IPS-20b (cell line): ENCODE measurements around the gene ZNF618.
A peak's percentile ranks its signal among the peaks of the same experiment; 100 is the strongest.

Experiments used
- H3K27ac ChIP-seq: one replicate; pipeline ENCODE4 v1.5.1; 2013; ENCODE audit warnings: low read length
- H3K27me3 ChIP-seq: 2 replicates; pipeline ENCODE4 v1.6.1; 2013; ENCODE audit warnings: mild to moderate bottlenecking, low read length, inconsistent platforms; ENCODE audit not compliant: insufficient read depth
- H3K36me3 ChIP-seq: 2 replicates; pipeline ENCODE4 v1.6.1; 2013; ENCODE audit warnings: low read depth, mild to moderate bottlenecking, inconsistent platforms, low read length, moderate library complexity; ENCODE audit not compliant: insufficient read depth
- H3K4me1 ChIP-seq: 2 replicates; pipeline ENCODE4 v1.6.1; 2013; ENCODE audit warnings: mild to moderate bottlenecking, control low read depth, inconsistent platforms, low read length, moderate library complexity; ENCODE audit not compliant: insufficient read depth
- H3K4me3 ChIP-seq: 2 replicates; pipeline ENCODE4 v1.5.1; 2013; ENCODE audit warnings: mild to moderate bottlenecking, low read length, inconsistent platforms
- H3K9ac ChIP-seq: 2 replicates; pipeline ENCODE4 v1.6.1; 2013; ENCODE audit warnings: low read depth, mild to moderate bottlenecking, inconsistent platforms, low read length, moderate library complexity
- H3K9me3 ChIP-seq: 2 replicates; pipeline ENCODE4 v1.6.1; 2013; ENCODE audit warnings: mild to moderate bottlenecking, low read depth, low read length, inconsistent platforms; ENCODE audit not compliant: insufficient read depth

Gene ZNF618

DNA sequence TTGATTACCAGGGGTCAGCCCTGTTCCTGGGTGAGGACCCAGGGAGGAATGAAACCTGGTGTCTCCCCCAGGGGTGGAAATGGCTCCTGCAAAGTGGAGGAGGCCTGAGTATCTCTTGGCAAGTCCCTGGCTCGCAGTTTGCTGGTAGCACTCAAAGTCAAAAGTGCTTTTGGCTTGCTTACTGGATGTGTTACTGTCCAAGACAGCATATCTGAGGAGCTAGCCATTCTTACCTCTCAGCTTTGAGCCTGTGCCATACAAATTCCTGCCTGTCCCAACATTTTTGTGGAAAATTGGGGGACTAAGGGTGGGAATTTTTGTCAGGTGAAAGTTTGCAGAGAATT, 9.9 kb downstream of the ZNF618 start:
- Histone ChIP-seq H3K36me3 (peaks cover 14% of the 10 kb centered on the region; the same call in 1 of the 2 replicates), H3K4me1 (peaks cover 22% of the 10 kb centered on the region), H3K9ac (peak overlapping the region; percentile 34; the same call in 1 of the 2 replicates), H3K27ac (no peak overlapping the region), H3K9me3 (peaks cover 8% of the 10 kb centered on the region; the same call in 1 of the 2 replicates), H3K27me3 (no peaks in the 10 kb centered on the region), H3K4me3 (no peak overlapping the region)

DNA sequence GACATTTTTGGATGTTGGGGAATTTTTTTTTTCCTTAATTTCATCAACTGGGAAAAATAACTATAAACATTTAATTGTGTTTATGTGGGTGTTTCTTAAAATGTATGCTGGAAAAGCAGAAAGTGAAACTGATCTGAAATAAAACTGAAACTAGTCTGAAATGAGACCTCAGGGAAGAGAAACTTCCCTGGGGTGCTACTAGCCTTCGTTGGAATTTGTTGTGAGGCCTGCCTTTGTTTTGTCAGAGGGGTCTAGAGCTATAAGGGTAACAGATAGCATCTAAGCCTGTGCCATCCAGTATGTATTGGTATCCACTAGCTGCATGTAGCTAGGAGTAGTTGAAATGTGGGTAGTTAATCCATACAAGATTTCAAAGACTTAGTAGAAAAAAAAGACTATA, 10.4 kb downstream of the ZNF618 start:
- H3K36me3 ChIP-seq = peaks cover 14% of the 10 kb centered on the region; the same call in 1 of the 2 replicates
- peak overlapping the region; percentile 34; the same call in 1 of the 2 replicates for H3K9ac ChIP-seq
- no peaks in the 10 kb centered on the region for H3K27me3 ChIP-seq
- no peak overlapping the region for H3K4me3 ChIP-seq
- H3K9me3 ChIP-seq = peaks cover 9% of the 10 kb centered on the region; the same call in 1 of the 2 replicates
- H3K27ac ChIP-seq = no peak overlapping the region
- H3K4me1 ChIP-seq = peaks cover 22% of the 10 kb centered on the region

DNA sequence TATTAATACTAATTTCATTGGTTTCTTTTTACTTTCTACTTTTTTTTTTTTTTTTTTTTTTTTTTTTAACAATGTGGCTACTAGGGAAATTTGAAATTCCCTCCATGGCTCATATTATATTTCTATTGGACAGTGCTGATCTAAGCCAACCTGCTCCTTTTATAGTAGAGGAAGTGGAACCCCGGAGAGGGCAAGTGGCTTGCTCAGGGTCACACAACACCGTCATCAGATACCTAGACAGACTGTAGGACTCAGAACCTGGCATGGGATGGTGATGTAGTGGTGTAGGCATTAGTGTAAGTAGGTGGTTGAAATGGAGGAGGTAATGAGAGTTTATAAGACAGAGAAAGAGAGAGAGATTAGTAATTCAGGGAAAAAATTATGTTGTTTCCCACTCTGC, 10.8 kb downstream of the ZNF618 start:
- H3K9me3 ChIP-seq = peaks cover 9% of the 10 kb centered on the region; the same call in 1 of the 2 replicates
- peaks cover 22% of the 10 kb centered on the region for H3K4me1 ChIP-seq
- no peak overlapping the region for H3K27ac ChIP-seq
- H3K4me3 ChIP-seq = 0 out of 2 replicates have a peak overlapping the region, but pooled peaks have one; percentile 2
- no peaks in the 10 kb centered on the region for H3K27me3 ChIP-seq
- no peak overlapping the region for H3K9ac ChIP-seq
- peaks cover 14% of the 10 kb centered on the region; the same call in 1 of the 2 replicates for H3K36me3 ChIP-seq

DNA sequence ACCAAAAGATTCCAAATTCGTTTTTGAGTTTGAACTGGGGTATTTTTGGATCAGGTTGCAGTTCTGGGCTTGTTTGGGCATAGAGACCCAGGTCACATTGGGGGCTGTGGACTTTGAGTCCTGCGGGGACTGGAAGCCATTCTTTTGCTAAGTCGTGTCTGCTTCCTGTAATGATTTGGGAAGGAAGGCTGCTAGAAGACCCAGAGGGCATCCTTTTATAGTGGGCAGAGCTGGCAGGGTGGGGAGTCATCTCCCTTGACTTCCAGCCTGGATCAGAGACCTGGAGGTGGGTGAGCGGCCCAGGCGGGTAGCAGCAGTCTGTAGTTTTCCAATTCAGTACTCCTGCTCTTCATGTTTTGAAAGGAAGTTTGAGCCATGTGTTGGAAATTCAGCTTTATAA, 11.3 kb downstream of the ZNF618 start:
- H3K9ac ChIP-seq = no peak overlapping the region
- no peak overlapping the region for H3K27ac ChIP-seq
- H3K27me3 ChIP-seq = no peaks in the 10 kb centered on the region
- H3K4me3 ChIP-seq = 0 out of 2 replicates have a peak overlapping the region, but pooled peaks have one; percentile 2
- peaks cover 22% of the 10 kb centered on the region for H3K4me1 ChIP-seq
- H3K9me3 ChIP-seq = peaks cover 9% of the 10 kb centered on the region; the same call in 1 of the 2 replicates
- peaks cover 14% of the 10 kb centered on the region; the same call in 1 of the 2 replicates for H3K36me3 ChIP-seq

DNA sequence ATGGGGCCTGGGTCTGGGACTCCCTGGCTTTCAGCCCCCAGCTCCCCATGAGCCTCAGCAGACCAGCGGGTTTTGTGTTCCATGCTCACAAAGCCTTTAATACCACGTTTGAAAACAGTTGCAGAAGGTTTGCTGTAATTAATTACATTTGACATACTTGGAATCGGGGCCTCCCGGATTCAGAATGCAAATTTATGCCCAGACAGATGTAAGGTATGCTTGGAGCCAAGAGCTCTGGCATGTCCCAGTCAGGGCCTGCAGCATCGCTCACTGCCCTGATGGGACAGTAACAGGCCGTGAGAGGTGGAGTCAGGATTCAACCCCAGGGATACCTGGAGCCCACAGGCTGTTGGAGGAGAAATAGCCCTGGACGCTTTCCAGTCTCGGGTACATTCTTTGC, 12.2 kb downstream of the ZNF618 start:
- H3K4me3 ChIP-seq = no peak overlapping the region
- H3K9ac ChIP-seq = no peak overlapping the region
- H3K9me3 ChIP-seq = peaks cover 9% of the 10 kb centered on the region; the same call in 1 of the 2 replicates
- H3K27ac ChIP-seq = no peak overlapping the region
- H3K27me3 ChIP-seq = no peaks in the 10 kb centered on the region
- H3K4me1 ChIP-seq = peaks cover 22% of the 10 kb centered on the region
- peaks cover 14% of the 10 kb centered on the region; the same call in 1 of the 2 replicates for H3K36me3 ChIP-seq

DNA sequence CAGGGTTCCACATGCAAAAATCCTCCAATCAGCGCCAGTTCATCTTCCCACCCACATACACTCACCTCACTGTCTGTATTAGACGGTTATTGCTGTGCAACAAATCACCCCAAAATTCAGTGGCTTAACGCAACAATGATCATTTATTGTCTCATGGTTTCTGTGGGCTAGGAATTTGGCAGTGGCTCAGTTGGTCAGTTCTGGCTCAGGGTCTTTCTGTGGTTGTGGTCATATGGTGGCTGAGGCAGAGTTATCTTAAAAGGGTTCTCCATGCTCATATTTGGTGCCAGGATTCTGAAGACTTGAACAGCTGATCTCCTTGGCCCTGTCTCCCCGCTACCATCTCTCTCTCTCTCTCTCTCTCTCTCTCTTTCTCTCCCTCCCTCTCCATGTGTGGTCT, 12.9 kb downstream of the ZNF618 start:
- no peaks in the 10 kb centered on the region for H3K27me3 ChIP-seq
- peaks cover 9% of the 10 kb centered on the region; the same call in 1 of the 2 replicates for H3K9me3 ChIP-seq
- H3K27ac ChIP-seq = no peak overlapping the region
- no peak overlapping the region for H3K9ac ChIP-seq
- H3K36me3 ChIP-seq = peaks cover 14% of the 10 kb centered on the region; the same call in 1 of the 2 replicates
- H3K4me3 ChIP-seq = no peak overlapping the region
- H3K4me1 ChIP-seq = peaks cover 22% of the 10 kb centered on the region

DNA sequence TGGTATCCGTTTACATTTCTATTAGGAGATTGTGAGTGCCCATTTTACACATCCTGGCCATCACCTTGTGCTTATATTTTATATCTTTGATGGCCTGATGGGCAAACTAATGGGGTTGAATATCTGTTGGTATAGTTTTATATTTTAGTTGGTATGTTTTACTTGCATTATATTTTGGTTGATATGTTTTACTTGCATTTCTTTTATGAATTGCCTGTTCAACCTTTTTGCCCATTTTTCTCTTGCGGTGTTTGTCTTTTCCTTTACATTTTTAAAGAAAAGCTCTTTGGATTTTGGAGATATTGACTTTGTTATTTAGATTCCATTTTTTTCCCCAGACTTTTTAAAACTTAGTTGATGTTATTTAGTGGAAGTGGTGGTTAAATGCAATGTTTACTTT, 14.6 kb downstream of the ZNF618 start:
- no peak overlapping the region for H3K4me3 ChIP-seq
- H3K9me3 ChIP-seq = peaks cover 9% of the 10 kb centered on the region; the same call in 1 of the 2 replicates
- H3K27ac ChIP-seq = no peak overlapping the region
- no peak overlapping the region for H3K9ac ChIP-seq
- peaks cover 14% of the 10 kb centered on the region; the same call in 1 of the 2 replicates for H3K36me3 ChIP-seq
- peaks cover 19% of the 10 kb centered on the region for H3K4me1 ChIP-seq
- H3K27me3 ChIP-seq = no peaks in the 10 kb centered on the region

DNA sequence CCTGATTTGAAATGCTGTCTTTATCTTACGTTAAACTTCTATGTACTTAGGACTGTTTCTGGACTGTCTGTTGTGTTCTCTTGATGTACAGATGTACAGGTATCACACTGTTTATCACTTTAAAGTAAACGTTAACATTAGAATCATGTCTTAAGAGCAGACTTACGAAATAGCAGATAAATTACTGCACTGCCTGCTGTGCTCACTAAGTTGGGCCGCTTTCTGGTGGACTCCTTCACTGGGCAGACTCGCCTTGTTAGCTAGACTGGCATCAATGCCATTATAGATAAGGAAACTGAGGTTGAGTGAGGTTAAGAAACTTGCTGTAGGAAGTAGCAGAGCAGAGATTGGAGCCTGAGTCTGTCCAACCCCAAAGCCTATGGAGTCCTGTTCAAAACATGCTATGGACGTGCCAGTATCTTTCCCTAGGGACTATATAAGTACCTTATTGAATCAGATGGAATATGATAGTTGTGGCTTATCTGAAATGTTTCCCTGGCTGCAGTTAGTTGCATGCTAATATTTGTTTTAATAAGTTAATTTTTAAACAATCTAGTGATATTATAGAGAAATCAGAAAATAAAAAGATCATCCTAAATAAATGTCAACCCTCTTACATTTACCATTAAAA, 16.9 kb downstream of the ZNF618 start:
- Histone ChIP-seq H3K36me3 (peaks cover 14% of the 10 kb centered on the region; the same call in 1 of the 2 replicates), H3K9me3 (peaks cover 9% of the 10 kb centered on the region; the same call in 1 of the 2 replicates), H3K4me1 (peaks cover 1% of the 10 kb centered on the region), H3K27me3 (no peaks in the 10 kb centered on the region), H3K4me3 (no peak overlapping the region), H3K9ac (no peak overlapping the region), H3K27ac (no peak overlapping the region)

DNA sequence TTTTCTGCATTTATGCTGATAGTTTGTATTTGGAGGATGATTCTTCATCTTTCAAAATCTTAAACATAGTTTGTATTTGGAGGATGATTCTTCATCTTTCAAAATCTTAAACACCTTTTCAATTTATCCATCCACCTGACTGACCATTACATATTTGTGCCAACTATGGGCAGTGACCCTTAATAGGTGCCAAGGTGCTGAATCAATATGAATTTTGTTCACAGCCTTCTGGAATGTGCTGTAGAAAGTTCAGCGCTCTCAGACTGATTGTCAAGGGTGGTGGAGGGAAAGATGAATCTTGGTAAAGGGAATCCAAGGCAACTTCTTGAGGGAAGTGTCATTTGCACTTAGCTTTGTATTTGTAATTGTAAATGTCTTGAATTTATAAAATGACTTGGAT, 18.1 kb downstream of the ZNF618 start:
- peaks cover 9% of the 10 kb centered on the region; the same call in 1 of the 2 replicates for H3K9me3 ChIP-seq
- H3K4me1 ChIP-seq = no peaks in the 10 kb centered on the region
- no peak overlapping the region for H3K9ac ChIP-seq
- H3K4me3 ChIP-seq = no peak overlapping the region
- no peaks in the 10 kb centered on the region for H3K27me3 ChIP-seq
- peaks cover 14% of the 10 kb centered on the region; the same call in 1 of the 2 replicates for H3K36me3 ChIP-seq
- H3K27ac ChIP-seq = no peak overlapping the region

DNA sequence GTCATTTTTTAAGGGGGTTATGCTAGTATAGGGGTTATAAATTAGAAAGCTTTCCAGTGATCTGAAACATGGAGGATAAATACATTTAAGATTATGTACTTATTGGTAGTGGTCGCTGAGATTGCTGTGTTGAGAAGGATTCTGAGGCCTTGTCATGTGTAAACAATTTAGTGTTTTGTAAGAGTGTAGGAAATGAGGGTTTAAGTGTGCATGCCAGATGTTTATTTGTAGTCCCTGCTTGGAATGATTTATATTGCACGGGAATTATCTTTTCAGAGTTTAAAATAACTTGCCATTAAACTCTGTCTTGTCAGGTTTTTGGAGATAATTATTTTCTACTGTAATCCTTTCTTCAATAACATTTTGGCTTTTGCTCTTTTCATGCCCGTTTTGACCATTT, 19.4 kb downstream of the ZNF618 start:
- Histone ChIP-seq H3K9me3 (peaks cover 5% of the 10 kb centered on the region; the same call in 1 of the 2 replicates), H3K27ac (no peak overlapping the region), H3K27me3 (no peaks in the 10 kb centered on the region), H3K4me3 (no peak overlapping the region), H3K4me1 (no peaks in the 10 kb centered on the region), H3K9ac (no peak overlapping the region), H3K36me3 (peaks cover 3% of the 10 kb centered on the region; the same call in 1 of the 2 replicates)

DNA sequence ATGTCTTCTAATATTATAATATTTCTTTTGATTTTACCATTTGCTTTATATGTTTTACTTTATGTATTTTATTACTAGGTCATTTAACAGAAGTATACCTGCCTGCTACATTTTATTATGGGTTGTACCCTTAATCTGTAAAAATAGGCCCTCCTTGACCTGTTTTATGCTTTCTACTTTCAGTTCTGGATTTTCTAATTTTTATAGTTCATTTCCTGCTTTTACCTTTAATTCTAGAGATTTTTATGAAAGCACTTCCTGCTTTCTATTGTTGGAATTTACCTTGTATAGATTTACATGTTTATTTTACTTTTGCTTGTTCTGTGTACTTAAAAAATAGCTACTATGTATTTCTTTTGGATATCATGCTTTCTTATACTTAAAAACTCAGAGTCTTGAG, 20.6 kb downstream of the ZNF618 start:
- Histone ChIP-seq H3K9ac (no peak overlapping the region), H3K27ac (no peak overlapping the region), H3K27me3 (no peaks in the 10 kb centered on the region), H3K36me3 (no peaks in the 10 kb centered on the region), H3K9me3 (no peaks in the 10 kb centered on the region), H3K4me1 (no peaks in the 10 kb centered on the region), H3K4me3 (no peak overlapping the region)

DNA sequence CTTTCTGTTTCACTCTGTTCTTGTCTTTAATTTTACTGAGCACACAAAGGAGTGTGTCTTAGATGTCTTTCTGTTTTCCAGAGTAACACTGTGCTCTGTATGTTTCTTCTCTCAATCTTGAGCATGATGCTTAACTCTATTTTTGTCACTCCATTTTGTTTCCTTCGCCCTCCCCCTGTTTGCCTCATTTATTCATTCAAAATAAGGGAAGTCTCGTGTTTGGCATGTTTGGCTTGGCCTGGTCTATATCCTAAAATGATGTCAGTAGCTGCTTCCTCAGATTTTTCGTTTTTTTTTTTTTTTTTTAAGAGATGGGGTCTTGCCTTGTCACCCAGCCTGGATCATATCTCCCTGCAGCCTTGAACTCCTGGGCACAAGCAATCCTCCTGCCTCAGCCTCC, 22.0 kb downstream of the ZNF618 start:
- no peaks in the 10 kb centered on the region for H3K4me1 ChIP-seq

More for the DNA sequence above, 22.0 kb downstream of the ZNF618 start:
- Histone ChIP-seq H3K36me3 (no peaks in the 10 kb centered on the region), H3K27me3 (no peaks in the 10 kb centered on the region), H3K4me3 (no peak overlapping the region), H3K9me3 (no peaks in the 10 kb centered on the region), H3K9ac (no peak overlapping the region), H3K27ac (no peak overlapping the region)
